Activated CD4-positive, alpha-beta memory T cell treated with anti-CD3 and anti-CD28 coated beads, Interleukin-2, amount 10 ng/mL, durations not matched to agents 7 days and 5 days (primary cell): ENCODE data around the gene NXN. TPM values are rescaled to one million over a fixed set of nuclear protein-coding genes. Genes with fewer than 3 reads are reported as not detected.
A peak's percentile ranks its signal among the peaks of the same experiment; 100 is the strongest.

Source experiments
- CTCF ChIA-PET: fragments of 350-600 bp; sonication (Branson Sonifier 250); formaldehyde crosslinking; loops from one replicate; lab custom pipeline; 2021; ENCODE audit warnings: antibody characterized with exemption, inconsistent platforms; lab: Charles Lee
- POLR2A ChIA-PET: fragments of 350-600 bp; sonication (Branson Sonifier 250); formaldehyde crosslinking; loops from one replicate; lab custom pipeline; 2021; ENCODE audit warnings: antibody characterized with exemption; lab: Charles Lee
- DNase-seq: peaks from one replicate; pipeline ENCODE4 v3.0.0-alpha.2; 2020
- H3K27ac Mint-ChIP-seq: one replicate; pipeline ENCODE4 v1.8.0; 2021; ENCODE audit warnings: mild to moderate bottlenecking, mixed read lengths
- H3K27me3 Mint-ChIP-seq: one replicate; pipeline ENCODE4 v1.8.0; 2021; ENCODE audit warnings: mixed read lengths
- H3K36me3 Mint-ChIP-seq: one replicate; pipeline ENCODE4 v1.8.0; 2021; ENCODE audit warnings: low read depth, mixed read lengths
- H3K4me1 Mint-ChIP-seq: one replicate; pipeline ENCODE4 v1.8.0; 2021; ENCODE audit warnings: mixed read lengths
- H3K4me3 Mint-ChIP-seq: one replicate; pipeline ENCODE4 v1.8.0; 2021; ENCODE audit warnings: mild to moderate bottlenecking, mixed read lengths
- H3K9me3 Mint-ChIP-seq: one replicate; pipeline ENCODE4 v1.8.0; 2021; ENCODE audit warnings: mixed read lengths
- total RNA-seq, 2 experiments: library from RNA; stranded (reverse); gene quantifications; one replicate each; pipeline ENCODE4 v1.2.3, GENCODE V29; 2021

NXN gene
- total RNA-seq, 2 experiments from 2014 or later: 0.23 to 0.30 TPM

- ChIA-PET CTCF (no interaction called here), POLR2A (no interaction called here)
- Mint-ChIP-seq H3K4me3 (no peak overlapping the region), H3K27me3 (peaks cover 20% of the 10 kb centered on the region), H3K27ac (no peak overlapping the region), H3K4me1 (no peaks in the 10 kb centered on the region), H3K9me3 (no peaks in the 10 kb centered on the region), H3K36me3 (no peaks in the 10 kb centered on the region)
- DNase-seq: no peak
Observed at GRCh38 chr17:896454-896853, 83.1 kb downstream of the NXN start.

- POLR2A ChIA-PET: no interaction called here
- no peak overlapping the region for H3K4me3 Mint-ChIP-seq
- DNase-seq: no peak
Observed at GRCh38 chr17:892958-893357, 86.6 kb downstream of the NXN start.

GRCh38 chr17:888998-889441, 90.6 kb downstream of the NXN start:
- Mint-ChIP-seq H3K4me3 (no peak overlapping the region), H3K36me3 (no peaks in the 10 kb centered on the region), H3K9me3 (no peaks in the 10 kb centered on the region), H3K27me3 (peaks cover 24% of the 10 kb centered on the region), H3K4me1 (peaks cover 11% of the 10 kb centered on the region), H3K27ac (no peak overlapping the region)
- CTCF ChIA-PET: interaction anchor here (0.7 to 1.4 kb wide), 2 partner anchors 8 to 10 kb away, joined by 3 to 8 read pairs; no protein-coding TSS in a partner anchor
- peak; percentile 43 for DNase-seq
- POLR2A ChIA-PET: no interaction called here

More at GRCh38 chr17:892958-893357, 86.6 kb downstream of the NXN start:
- peaks cover 11% of the 10 kb centered on the region for H3K4me1 Mint-ChIP-seq
- H3K36me3 Mint-ChIP-seq: no peaks in the 10 kb centered on the region
- peaks cover 34% of the 10 kb centered on the region for H3K27me3 Mint-ChIP-seq
- no peak overlapping the region for H3K27ac Mint-ChIP-seq
- CTCF ChIA-PET: no interaction called here
- H3K9me3 Mint-ChIP-seq: no peaks in the 10 kb centered on the region

- Mint-ChIP-seq H3K36me3 (no peaks in the 10 kb centered on the region), H3K27ac (no peak overlapping the region), H3K27me3 (peaks cover 24% of the 10 kb centered on the region), H3K4me3 (no peak overlapping the region), H3K4me1 (peaks cover 11% of the 10 kb centered on the region), H3K9me3 (no peaks in the 10 kb centered on the region)
- no peak for DNase-seq
- ChIA-PET POLR2A (no interaction called here), CTCF (interaction anchor here (0.7 to 0.8 kb wide), 2 partner anchors 93 to 105 kb away, joined by 3 read pairs; no protein-coding TSS in a partner anchor)
Observed at GRCh38 chr17:887551-888209, 91.9 kb downstream of the NXN start.

- no peaks in the 10 kb centered on the region for H3K36me3 Mint-ChIP-seq
Observed at GRCh38 chr17:885971-886571, 93.5 kb downstream of the NXN start.

GRCh38 chr17:883586-883962, 96.0 kb downstream of the NXN start:
- Mint-ChIP-seq H3K27me3 (peaks cover 16% of the 10 kb centered on the region), H3K36me3 (no peaks in the 10 kb centered on the region), H3K4me3 (no peak overlapping the region), H3K27ac (no peak overlapping the region), H3K4me1 (peaks cover 5% of the 10 kb centered on the region), H3K9me3 (no peaks in the 10 kb centered on the region)
- ChIA-PET CTCF (no interaction called here), POLR2A (no interaction called here)
- no peak for DNase-seq

More at GRCh38 chr17:885971-886571, 93.5 kb downstream of the NXN start:
- H3K27me3 Mint-ChIP-seq: peaks cover 25% of the 10 kb centered on the region
- H3K27ac Mint-ChIP-seq: no peak overlapping the region
- no peak for DNase-seq
- ChIA-PET POLR2A (no interaction called here), CTCF (no interaction called here)
- peaks cover 11% of the 10 kb centered on the region for H3K4me1 Mint-ChIP-seq
- H3K9me3 Mint-ChIP-seq: no peaks in the 10 kb centered on the region
- H3K4me3 Mint-ChIP-seq: no peak overlapping the region

GRCh38 chr17:882827-883585, 96.6 kb downstream of the NXN start:
- Mint-ChIP-seq H3K4me1 (peaks cover 5% of the 10 kb centered on the region), H3K27ac (no peak overlapping the region), H3K27me3 (peaks cover 16% of the 10 kb centered on the region), H3K9me3 (no peaks in the 10 kb centered on the region), H3K36me3 (no peaks in the 10 kb centered on the region), H3K4me3 (no peak overlapping the region)
- DNase-seq: no peak
- CTCF ChIA-PET: no interaction called here
- POLR2A ChIA-PET: no interaction called here

- Mint-ChIP-seq H3K27ac (no peak overlapping the region), H3K27me3 (peaks cover 12% of the 10 kb centered on the region), H3K36me3 (no peaks in the 10 kb centered on the region), H3K4me3 (no peak overlapping the region), H3K4me1 (peaks cover 5% of the 10 kb centered on the region), H3K9me3 (no peaks in the 10 kb centered on the region)
- POLR2A ChIA-PET: no interaction called here
- DNase-seq: no peak
- CTCF ChIA-PET: no interaction called here
Observed at GRCh38 chr17:881778-882177, 97.8 kb downstream of the NXN start.

GRCh38 chr17:880443-881269, 98.9 kb downstream of the NXN start:
- no peaks in the 10 kb centered on the region for H3K9me3 Mint-ChIP-seq
- ChIA-PET POLR2A (no interaction called here), CTCF (interaction anchor here (1.2 to 2.4 kb wide), 2 partner anchors 100 to 116 kb away, joined by 4 to 13 read pairs; partner anchors contain the start of gene TIMM22)
- no peak overlapping the region for H3K4me3 Mint-ChIP-seq
- H3K36me3 Mint-ChIP-seq: no peaks in the 10 kb centered on the region
- peaks cover 14% of the 10 kb centered on the region for H3K27me3 Mint-ChIP-seq
- peaks cover 12% of the 10 kb centered on the region for H3K4me1 Mint-ChIP-seq
- DNase-seq: no peak
- no peak overlapping the region for H3K27ac Mint-ChIP-seq

- Mint-ChIP-seq H3K4me1 (peaks cover 12% of the 10 kb centered on the region), H3K27ac (no peak overlapping the region), H3K27me3 (peaks cover 16% of the 10 kb centered on the region), H3K4me3 (no peak overlapping the region), H3K36me3 (no peaks in the 10 kb centered on the region), H3K9me3 (no peaks in the 10 kb centered on the region)
- ChIA-PET POLR2A (interaction anchor here (0.7 to 0.9 kb wide), 2 partner anchors 101 to 118 kb away, joined by 3 to 4 read pairs; partner anchors contain the start of gene TIMM22), CTCF (interaction anchor here (0.8 to 2.4 kb wide), 11 partner anchors 9 to 163 kb away, joined by 3 to 18 read pairs (median 3); partner anchors contain the start of genes NXN and TIMM22)
- DNase-seq: peak; percentile 70
Observed at GRCh38 chr17:879546-880442, 99.8 kb downstream of the NXN start.

GRCh38 chr17:877630-878029, 101.9 kb downstream of the NXN start:
- H3K27me3 Mint-ChIP-seq: peaks cover 19% of the 10 kb centered on the region
- ChIA-PET POLR2A (no interaction called here), CTCF (interaction anchor here (2.8 kb wide), 1 partner anchor 103 kb away, joined by 12 read pairs; no protein-coding TSS in a partner anchor)
- DNase-seq: no peak
- no peaks in the 10 kb centered on the region for H3K9me3 Mint-ChIP-seq
- no peak overlapping the region for H3K4me3 Mint-ChIP-seq
- H3K36me3 Mint-ChIP-seq: no peaks in the 10 kb centered on the region
- peaks cover 12% of the 10 kb centered on the region for H3K4me1 Mint-ChIP-seq
- H3K27ac Mint-ChIP-seq: no peak overlapping the region
